ENCODE measurements around the gene CLEC3B. TPM values are rescaled to one million over a fixed set of nuclear protein-coding genes. Genes with fewer than 3 reads are reported as not detected.
A peak's percentile ranks its signal among the peaks of the same experiment; 100 is the strongest.
"Not testable (repeated sequence)": the region's sequence is repeated elsewhere in the genome, so short reads cannot be mapped to it uniquely, and the experiment has no call there.

CLEC3B gene
- total RNA-seq, 1 experiment from 2014 or later = 1.8 TPM

GRCh38 chr3:44984335-44984734, 41.8 kb upstream of the CLEC3B start:
- Histone ChIP-seq H3K4me2 (ENCODE audit: low read length) (peak overlapping the region; percentile 60), H3K9me2 (replicated peaks; ENCODE audit: low read length) (no peaks in the 10 kb centered on the region), H4K20me1 (ENCODE audit: low read length) (peaks cover 21% of the 10 kb centered on the region; the same call in 1 of the 2 replicates), H3K4me1 (ENCODE audit: insufficient read depth, low read length) (peaks cover 52% of the 10 kb centered on the region), H3K79me2 (ENCODE audit: low read length) (peaks cover 90% of the 10 kb centered on the region), H3K36me3 (ENCODE audit: low read depth, low read length) (peaks cover 10% of the 10 kb centered on the region), H3K9ac (ENCODE audit: low read length) (no peak overlapping the region), H2AFZ (ENCODE audit: low read length) (no peak overlapping the region), H3K9me3 (ENCODE audit: low read length) (no peaks in the 10 kb centered on the region), H3K27ac (ENCODE audit: low read length) (peak overlapping the region; percentile 76), H3K27me3 (ENCODE audit: low read length) (no peaks in the 10 kb centered on the region), H3K4me3 (ENCODE audit: low read length) (no peak overlapping the region), H3F3A (ENCODE audit: low read length, unreplicated experiment) (peaks cover 4% of the 10 kb centered on the region)
- ATAC-seq = no peak
- intact Hi-C loops (cut with micrococcal nuclease) = loop anchor here (10.0 kb wide), 1 partner anchor 450 kb away; no protein-coding TSS in a partner anchor
- DNase-seq = no peak
- ChIA-PET POLR2A (ENCODE audit: unreplicated experiment) (interaction anchor here (0.7 kb wide), 1 partner anchor 397 kb away, joined by 3 read pairs; no protein-coding TSS in a partner anchor), CTCF (interaction anchor here (0.7 to 1.3 kb wide), 2 partner anchors 9 to 42 kb away, joined by 3 read pairs; no protein-coding TSS in a partner anchor)
- TF ChIP-seq, protein P1, sequence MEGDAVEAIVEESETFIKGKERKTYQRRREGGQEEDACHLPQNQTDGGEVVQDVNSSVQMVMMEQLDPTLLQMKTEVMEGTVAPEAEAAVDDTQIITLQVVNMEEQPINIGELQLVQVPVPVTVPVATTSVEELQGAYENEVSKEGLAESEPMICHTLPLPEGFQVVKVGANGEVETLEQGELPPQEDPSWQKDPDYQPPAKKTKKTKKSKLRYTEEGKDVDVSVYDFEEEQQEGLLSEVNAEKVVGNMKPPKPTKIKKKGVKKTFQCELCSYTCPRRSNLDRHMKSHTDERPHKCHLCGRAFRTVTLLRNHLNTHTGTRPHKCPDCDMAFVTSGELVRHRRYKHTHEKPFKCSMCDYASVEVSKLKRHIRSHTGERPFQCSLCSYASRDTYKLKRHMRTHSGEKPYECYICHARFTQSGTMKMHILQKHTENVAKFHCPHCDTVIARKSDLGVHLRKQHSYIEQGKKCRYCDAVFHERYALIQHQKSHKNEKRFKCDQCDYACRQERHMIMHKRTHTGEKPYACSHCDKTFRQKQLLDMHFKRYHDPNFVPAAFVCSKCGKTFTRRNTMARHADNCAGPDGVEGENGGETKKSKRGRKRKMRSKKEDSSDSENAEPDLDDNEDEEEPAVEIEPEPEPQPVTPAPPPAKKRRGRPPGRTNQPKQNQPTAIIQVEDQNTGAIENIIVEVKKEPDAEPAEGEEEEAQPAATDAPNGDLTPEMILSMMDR (conservative IDR thresholded peaks at IDR 0.05; ENCODE audit: low read depth, low read length) = no peak
- TF ChIP-seq EZH2 (IDR thresholded peaks at IDR 0.05; ENCODE audit: low read length, unreplicated experiment) = no peak
- no peak for TF ChIP-seq EZH2phosphoT487 (IDR thresholded peaks at IDR 0.05; ENCODE audit: borderline replicate concordance, low read length)
- no TSS peak for BruUV-seq (replicated peaks)

DNA sequence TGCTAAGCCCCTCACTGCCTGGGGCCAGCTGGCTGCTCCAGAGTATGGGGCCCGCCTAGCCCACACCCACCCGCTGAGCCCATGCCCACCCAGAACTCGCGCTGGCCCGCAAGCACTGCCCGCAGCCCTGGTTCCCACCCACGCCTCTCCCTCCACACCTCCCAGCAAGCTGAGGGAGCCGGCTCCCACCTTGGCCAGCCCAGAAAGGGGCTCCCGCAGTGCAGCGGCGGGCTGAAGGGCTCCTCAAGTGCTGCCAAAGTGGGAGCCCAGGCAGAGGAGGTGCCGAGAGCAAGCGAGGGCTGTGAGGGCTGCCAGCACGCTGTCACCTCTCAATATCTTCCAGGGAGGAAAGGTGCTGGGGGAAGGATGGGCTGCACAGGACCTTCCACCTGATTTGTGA, 39.8 kb upstream of the CLEC3B start:
- not testable (repeated sequence) for H3K27me3 ChIP-seq (ENCODE audit: low read length); H3K4me3 ChIP-seq (ENCODE audit: low read length); DNase-seq; H3F3A ChIP-seq (ENCODE audit: low read length, unreplicated experiment); H3K27ac ChIP-seq (ENCODE audit: low read length); BruUV-seq (replicated peaks); H3K9ac ChIP-seq (ENCODE audit: low read length); ATAC-seq; H3K4me2 ChIP-seq (ENCODE audit: low read length); H3K9me3 ChIP-seq (ENCODE audit: low read length); H3K9me2 ChIP-seq (replicated peaks; ENCODE audit: low read length); H2AFZ ChIP-seq (ENCODE audit: low read length)
- intact Hi-C loops (cut with micrococcal nuclease) = loop anchor here (10.0 kb wide), 1 partner anchor 452 kb away; no protein-coding TSS in a partner anchor
- ChIA-PET CTCF (interaction anchor here (0.6 kb wide), 1 partner anchor 43 kb away, joined by 3 read pairs; no protein-coding TSS in a partner anchor), POLR2A (ENCODE audit: unreplicated experiment) (interaction anchor here (1.0 kb wide), 1 partner anchor 475 kb away, joined by 4 read pairs; no protein-coding TSS in a partner anchor)
- H4K20me1 ChIP-seq (ENCODE audit: low read length) = peaks cover 21% of the 10 kb centered on the region; the same call in 1 of the 2 replicates
- peaks cover 30% of the 10 kb centered on the region for H3K36me3 ChIP-seq (ENCODE audit: low read depth, low read length)
- H3K4me1 ChIP-seq (ENCODE audit: insufficient read depth, low read length) = peaks cover 35% of the 10 kb centered on the region
- H3K79me2 ChIP-seq (ENCODE audit: low read length) = peaks cover 87% of the 10 kb centered on the region

DNA sequence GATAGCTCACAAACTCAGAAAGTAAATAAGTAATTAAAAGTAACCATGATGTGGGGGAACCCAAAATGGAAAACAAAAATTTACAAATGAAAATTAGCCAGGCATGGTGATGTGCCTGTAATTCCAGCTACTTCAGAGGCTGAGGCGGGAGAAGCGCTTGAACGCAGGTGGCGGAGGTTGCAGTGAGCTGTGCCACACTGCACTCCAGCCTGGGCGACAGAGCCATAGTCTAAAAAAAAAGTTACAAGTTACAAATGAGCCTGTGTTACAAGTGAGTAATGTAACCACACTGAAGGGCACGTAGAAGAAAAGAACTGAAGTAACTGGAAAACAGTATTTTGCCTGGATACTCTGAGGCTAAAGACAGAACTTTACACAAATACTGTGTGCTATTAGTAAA, 38.8 kb upstream of the CLEC3B start:
- ATAC-seq (no peak), DNase-seq (no peak)
- Histone ChIP-seq H3K36me3 (ENCODE audit: low read depth, low read length) (peaks cover 40% of the 10 kb centered on the region), H3K27ac (ENCODE audit: low read length) (no peak overlapping the region), H2AFZ (ENCODE audit: low read length) (no peak overlapping the region), H4K20me1 (ENCODE audit: low read length) (peaks cover 21% of the 10 kb centered on the region; the same call in 1 of the 2 replicates), H3K27me3 (ENCODE audit: low read length) (no peaks in the 10 kb centered on the region), H3K79me2 (ENCODE audit: low read length) (peaks cover 87% of the 10 kb centered on the region), H3K4me1 (ENCODE audit: insufficient read depth, low read length) (peaks cover 32% of the 10 kb centered on the region), H3K9me2 (replicated peaks; ENCODE audit: low read length) (no peaks in the 10 kb centered on the region), H3K9ac (ENCODE audit: low read length) (no peak overlapping the region), H3K4me2 (ENCODE audit: low read length) (no peak overlapping the region), H3K9me3 (ENCODE audit: low read length) (no peaks in the 10 kb centered on the region), H3F3A (ENCODE audit: low read length, unreplicated experiment) (peaks cover 4% of the 10 kb centered on the region), H3K4me3 (ENCODE audit: low read length) (no peak overlapping the region)
- no TSS peak for BruUV-seq (replicated peaks)
- CTCF ChIA-PET = interaction anchor here (0.7 to 1.6 kb wide), 3 partner anchors 10 to 72 kb away, joined by 3 to 7 read pairs (median 7); partner anchors contain the start of gene EXOSC7
- no peak for TF ChIP-seq EZH2 (IDR thresholded peaks at IDR 0.05; ENCODE audit: low read length, unreplicated experiment)
- intact Hi-C loops (cut with micrococcal nuclease) = loop anchor here (10.0 kb wide), 1 partner anchor 453 kb away; no protein-coding TSS in a partner anchor
- POLR2A ChIA-PET (ENCODE audit: unreplicated experiment) = interaction anchor here (1.0 kb wide), 1 partner anchor 476 kb away, joined by 4 read pairs; no protein-coding TSS in a partner anchor
